RKO (cell line): Measurements from ENCODE around the gene RPS6KA3.

Experiments used
- DNase-seq: peaks from one replicate; pipeline ENCODE4 v3.0.0-alpha.2; 2016; ENCODE audit warnings: low spot score

Gene RPS6KA3

DNA sequence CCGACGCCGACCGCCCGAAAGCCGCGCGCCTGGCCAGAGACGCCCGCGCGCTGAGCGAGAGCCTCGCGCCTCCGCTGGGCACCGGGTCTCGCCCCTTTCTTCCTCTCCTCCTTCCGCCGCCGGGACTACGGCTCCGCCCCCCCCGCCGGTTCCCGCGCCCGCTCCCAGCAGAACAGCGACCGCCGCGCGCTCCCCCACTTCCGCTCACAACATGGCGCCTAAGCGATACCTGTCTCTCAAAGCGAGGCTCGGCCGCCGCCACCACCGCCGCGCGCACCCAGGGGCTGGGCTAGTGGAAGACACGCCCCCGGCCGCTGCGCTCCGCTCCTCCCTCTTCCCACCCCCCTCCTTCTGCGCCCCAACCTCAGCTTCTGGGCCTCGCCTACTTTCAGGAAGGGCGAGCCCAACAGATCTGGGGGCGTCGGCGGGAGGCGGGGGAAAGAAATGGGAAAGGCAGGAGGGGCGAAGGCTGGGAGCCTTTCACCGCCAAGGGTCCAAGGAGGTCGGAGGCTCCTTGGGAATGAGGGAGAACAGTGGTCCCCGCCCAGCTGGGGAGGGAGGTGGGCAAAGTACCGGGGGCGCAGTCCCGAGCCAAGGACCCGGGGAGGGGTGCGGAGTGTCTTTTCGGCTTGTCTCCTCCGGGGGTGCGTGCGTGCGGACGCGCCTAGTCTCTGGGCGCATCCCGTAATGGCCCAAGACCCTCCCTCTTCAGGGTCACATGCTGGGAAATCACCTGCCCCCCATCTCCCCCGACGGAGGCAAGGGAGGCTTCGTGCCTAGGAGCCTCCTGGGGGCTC is at the start of gene RPS6KA3:
TSS of gene RPS6KA3 (minus strand) at position 100 of the 797 bp plus-strand sequence. CDS start 277 bp downstream, outside the sequence.
- DNase-seq: peak; percentile 83

DNA sequence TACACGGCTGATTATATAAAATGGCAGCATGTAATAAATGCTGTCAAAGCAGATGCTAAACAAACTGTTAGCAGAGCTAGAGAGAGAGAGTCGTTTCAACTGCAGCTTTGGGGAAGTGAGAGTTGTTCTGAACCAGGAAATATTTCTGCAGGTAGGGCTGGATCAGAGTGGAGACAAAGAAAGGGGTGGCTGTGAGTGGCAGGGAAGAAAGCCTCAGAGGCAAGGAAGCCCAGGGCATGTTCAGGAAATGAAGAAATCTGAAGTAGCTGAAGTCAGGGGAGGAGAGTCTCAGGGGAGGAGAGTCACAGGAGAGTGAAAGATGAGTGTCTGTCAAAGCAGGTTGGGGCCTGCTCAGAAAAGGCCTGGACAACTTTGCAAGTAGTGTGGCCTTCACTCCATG is 48.4 kb upstream of the RPS6KA3 start:
- DNase-seq: no peak

DNA sequence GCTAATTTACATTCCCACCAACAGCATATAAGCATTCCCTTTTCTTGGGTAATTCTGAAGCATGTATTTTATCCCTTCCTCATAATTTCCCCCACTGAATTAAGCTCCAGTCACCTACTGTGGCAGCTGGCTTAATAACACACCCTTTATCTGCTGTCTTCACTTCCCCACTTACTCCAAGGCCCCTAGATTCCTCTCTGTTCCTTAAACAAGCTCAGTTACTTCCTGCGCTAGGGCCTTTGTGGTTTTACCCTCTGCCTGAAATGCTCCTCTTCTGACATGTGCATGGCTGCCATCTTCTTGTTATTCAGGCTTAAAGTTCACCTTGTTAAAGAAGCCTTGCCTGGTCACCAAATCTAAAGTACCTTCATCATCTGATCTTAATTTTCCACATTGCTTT is 47.2 kb upstream of the RPS6KA3 start:
- no peak for DNase-seq

DNA sequence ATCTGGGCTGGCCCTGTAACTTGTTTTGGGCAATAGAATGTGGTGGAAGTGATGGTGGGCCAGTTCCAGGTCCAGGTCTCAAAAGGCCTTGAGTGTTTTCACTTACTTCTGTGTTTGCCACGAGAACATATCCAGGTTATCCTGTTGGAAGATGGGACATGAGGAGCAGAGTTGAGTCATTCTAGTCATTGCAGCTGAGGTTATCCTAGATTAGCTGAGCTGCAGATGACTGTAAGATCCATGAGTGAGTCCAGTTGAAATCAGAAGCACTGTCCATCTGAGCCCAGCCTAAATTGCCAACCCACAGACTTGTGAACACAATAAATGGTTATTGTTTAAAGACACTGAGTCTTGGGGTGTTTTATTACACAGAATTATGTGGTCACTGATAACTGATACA is 45.3 kb upstream of the RPS6KA3 start:
- no peak for DNase-seq

DNA sequence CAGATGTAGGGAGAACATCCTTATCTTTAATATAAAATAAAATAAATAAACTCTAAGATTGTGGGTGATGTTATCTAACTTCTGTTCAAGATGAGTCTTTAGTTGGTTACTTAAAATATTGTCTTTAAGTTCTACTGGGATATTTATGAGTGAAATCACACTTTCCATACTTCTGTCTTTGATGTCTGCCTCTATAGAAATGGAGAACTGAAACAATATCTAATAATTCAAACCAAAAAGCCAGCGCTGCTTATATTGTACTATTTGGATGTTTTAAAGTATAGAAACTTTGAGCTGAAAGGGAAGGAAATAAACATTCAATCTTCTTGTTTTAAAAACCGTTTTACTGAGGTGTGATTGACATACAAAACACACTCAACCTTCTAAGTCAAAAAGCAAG is 44.8 kb upstream of the RPS6KA3 start:
- no peak for DNase-seq

DNA sequence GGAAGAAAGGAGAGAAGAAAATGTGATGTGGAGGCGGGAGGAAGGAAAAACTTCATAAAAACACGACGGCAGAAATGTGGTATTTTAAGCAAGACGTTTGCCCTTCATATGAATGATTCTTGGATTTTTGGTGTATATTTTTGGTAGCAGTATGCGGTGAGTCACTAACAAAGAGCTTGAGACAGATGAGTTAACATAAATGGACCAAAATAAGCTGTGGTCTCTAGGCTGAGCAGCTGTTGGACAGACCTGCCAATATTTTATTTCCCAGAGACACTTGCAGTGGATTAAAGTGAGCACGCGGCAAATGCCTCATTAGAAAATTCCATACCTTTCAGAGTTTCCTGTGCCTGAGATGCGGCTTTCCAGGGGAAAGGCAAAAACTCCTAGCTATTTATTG is 43.1 kb upstream of the RPS6KA3 start:
- DNase-seq: no peak

DNA sequence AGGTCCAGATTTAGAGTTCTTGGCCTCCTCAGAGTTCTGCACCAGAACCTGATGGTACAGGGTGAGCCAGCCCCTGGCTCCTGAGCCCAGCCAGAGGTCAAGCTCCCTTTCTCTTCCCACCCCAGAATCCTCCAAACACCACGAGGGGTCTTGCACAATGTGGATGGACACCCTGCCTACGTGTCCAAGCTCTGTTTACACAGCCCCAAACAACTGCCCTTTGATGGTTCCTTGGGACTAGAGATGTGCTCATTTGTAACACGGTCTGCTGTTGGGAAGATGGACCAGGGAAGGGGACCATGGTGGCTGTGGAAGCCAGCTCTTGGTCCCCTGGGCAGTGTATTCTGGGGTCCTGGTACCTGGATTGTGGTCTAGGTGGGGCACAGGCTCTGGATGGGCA is 40.0 kb upstream of the RPS6KA3 start:
- DNase-seq: no peak

DNA sequence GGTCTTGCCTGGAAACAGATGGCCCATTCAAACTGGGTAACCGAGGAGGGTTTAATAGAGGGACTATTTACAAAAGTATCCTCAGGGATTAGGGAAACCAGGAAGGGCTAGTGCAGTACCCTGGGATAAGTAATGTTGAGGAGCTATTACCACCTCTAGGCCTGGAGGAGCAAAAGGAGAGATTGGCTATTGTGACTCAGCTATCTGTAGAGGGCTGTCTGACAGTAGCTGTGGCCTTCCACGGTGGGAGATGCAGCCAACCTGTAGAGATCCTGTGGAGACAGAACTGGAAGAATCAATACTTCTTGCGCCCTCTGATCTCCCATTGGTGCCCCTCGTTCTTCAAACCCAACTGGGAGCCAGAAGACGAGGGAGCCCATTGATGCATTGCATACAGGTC is 34.1 kb upstream of the RPS6KA3 start:
- peak; percentile 3 for DNase-seq

DNA sequence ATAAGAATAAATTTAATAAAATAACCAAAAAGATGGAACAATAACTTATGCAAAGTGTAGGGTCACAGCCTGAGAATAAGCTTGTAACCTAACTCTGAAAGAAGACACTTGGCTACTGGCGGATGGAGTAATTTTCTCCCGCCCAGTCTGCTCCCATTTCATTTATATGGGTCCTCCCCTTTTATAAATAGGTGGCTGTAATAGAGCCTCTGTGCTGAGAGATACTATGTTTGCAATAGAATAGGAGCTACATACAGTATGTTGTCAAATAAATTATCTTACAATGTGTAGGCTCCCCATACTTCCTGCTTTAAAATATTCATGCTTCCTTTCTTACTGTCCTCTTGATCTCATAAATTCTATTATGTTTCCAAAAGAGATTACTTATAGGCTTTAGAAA is 28.2 kb upstream of the RPS6KA3 start:
- DNase-seq: no peak

DNA sequence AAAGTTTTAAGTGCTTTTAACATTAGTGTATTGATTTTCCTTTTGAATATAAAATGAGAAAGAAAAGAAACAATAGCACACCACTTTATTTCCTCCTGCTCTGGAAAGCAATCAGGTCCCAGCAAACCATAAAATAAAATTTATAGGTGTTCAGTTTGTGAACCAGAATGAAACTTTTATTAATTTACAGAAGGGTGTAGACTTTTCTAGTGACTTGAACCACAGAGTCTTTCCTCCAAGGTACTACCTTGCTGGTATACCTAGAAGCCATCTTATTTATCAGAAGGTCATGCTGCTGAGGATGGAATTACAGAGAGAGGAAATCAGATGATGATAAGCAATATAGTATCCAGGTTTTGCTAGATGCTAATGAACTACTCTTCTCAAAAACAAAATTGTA is 27.6 kb upstream of the RPS6KA3 start:
- no peak for DNase-seq

DNA sequence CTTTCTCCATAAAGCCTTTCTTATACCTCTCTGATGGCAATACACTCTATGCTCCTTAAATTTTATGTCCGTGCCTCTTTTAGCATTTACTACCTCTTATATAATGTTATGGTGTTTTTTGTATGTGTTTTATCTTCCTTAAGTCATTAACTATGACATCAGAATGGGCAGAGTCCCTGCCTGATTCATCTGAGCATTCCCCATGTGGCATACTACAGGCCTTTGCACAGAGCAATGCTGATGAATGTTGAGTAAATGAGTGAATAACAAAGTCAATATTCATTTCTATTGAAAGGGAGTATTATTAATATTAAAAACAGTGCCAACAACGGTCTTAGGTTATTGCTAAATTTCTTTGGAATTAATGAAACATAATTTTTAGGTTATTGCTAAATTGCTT is 18.8 kb upstream of the RPS6KA3 start:
- DNase-seq: no peak

DNA sequence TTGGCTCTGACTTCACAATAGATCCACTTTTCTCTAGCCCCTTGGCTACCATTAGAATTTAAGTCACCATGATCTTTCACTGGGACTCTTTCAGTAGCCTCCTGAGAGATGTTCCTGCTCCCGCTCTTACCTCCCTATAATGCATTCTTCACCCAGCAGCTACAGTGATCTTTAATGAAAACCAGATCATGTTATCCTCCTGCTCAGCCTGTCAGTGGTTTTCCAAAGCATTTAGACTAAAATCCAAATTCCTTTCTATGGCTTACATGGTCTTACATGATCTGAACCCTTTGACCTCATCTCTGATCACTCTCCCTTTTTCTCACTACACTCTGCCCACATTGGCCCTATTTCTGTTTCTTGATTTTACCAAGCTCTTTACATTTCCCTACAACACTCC is 18.3 kb upstream of the RPS6KA3 start:
- DNase-seq: no peak

DNA sequence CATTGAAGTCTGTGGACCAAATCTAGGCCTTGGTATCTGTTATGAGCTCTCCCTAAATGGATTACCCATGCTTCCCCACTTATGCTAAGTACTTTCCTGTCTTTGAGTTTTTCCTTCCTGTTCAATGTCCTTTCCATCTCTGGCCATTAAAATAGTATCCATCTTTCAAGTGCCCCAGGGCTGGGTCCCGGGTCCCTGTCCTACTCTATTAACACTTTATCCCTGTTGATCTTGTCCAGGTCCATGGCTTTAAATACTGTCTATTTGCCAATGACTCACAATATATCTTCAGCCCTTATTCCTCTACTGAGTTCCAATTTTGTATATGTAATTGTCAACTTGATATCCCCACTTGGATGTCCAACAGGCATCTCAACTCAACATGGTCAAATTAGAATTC is 17.7 kb upstream of the RPS6KA3 start:
- DNase-seq: no peak

DNA sequence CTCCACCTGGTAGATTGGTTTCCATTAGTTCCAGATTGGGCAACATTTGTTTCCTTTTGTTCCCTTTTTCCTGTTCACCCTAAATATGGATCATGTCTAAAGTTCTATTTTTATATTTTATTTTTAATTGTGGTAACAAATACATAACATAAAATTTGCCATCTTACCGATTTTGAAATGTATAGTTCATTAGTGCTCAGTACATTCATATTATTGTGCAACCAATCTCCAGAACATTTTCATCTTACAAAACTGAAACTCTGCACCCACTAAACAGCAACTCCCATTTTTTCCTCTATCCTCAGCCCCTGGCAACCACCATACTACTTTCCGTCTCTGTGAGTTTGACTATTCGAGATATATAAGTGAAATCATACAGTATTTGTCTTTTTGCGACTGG is 14.2 kb upstream of the RPS6KA3 start:
- DNase-seq: no peak

DNA sequence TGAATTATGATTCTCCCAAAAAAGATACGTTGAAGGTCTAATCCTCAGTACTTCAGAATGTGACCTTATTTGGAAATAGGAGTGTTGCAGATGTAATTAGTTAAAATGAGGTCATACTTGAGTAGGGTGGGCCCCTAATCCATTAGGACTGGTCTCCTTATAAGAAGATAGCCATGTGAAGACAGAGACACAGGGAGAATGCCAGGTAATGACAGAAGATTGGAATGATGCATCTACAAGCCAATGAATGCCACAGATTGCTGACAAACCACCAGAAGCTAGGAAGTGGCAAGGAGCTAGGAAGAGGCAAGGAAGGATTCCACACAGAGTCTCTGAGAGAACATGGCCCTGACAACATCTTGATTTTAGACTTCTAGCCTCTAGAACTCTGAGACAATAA is 7.4 kb upstream of the RPS6KA3 start:
- DNase-seq: no peak

DNA sequence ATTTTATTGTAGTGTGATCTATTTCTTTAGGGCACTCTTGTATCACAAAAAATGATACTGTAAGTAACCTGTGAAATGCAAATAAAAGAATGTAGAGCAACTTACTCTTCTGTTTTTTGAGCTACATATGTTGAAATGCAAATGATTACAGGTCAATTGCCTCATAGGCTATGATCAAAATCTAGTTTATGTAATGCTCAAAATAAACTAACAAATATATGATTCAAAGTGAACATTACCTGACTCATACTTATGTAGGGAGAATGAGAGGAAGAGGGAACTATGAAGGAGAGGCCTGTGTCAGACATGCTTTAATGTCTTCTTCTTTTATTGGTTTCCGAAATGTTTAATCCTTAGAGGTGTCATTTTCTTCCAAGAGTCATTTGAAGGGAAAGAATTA is 5.0 kb upstream of the RPS6KA3 start:
- DNase-seq: peak; percentile 5

DNA sequence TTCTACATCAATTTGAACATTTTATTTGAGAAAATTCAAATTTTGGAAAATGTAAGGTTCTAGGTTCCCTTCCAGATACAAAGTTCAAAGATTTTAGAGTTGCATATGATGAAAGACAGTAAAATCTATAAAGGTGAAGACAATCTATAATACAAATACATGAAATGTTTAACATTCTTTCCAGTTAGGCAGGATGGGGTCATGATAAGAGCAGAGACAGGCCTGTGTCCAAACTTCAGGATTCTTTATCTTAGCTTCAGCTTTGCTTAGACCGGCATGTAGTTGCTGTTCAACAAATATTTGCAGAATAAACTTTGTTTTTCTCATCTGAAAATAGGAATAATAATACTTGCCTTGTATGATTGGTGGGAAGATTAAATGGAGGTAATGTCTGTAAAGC is 4.5 kb upstream of the RPS6KA3 start:
- DNase-seq: no peak

DNA sequence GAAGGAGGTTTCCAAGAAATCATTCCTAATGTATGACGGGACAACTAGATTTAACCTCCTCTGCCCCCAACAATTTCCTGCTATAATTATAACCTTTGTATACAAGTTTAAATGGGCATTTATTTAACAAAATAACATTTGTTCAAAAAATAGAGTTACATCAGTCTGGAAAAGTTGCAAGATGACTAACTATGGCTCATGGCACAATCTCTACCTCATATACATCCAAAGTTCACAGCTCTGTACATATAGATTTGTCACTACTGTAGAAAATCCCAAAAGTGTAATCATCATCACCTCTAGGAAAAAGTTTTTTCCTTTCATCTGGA is 3.8 kb upstream of the RPS6KA3 start:
- DNase-seq: peak; percentile 7

DNA sequence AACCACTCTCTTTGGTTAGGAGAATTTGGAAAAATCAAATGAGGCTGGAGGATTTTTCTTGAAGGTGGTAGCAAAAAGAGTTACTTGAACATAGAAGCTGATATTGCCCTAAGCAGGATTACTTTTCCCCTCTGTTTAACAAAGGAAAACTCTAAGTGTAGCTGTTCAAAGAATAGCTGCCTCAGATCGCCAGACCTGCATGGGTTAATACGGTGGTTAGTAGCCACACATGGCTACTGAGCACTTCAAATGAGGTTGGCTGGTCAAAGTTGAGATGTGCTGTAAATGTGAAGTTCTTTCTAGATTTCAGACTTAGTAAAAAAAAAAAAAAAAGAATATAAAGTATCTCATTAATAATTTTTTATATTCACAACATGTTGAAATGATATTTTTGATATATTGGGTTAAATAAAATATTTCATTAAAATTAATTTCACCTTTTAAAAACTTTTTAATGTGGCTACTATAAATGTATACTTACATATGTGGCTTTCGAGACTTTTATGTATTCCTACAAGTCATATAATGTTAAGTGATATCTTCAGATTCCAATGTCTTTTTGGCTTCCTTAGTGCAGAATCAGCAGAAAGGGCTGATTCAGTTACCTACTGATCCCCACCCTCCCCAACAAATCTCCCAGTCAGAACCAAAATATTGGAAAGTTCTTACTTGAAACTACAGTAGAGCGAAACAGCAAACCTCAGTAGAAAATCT is 3.3 kb upstream of the RPS6KA3 start:
- DNase-seq: no peak

DNA sequence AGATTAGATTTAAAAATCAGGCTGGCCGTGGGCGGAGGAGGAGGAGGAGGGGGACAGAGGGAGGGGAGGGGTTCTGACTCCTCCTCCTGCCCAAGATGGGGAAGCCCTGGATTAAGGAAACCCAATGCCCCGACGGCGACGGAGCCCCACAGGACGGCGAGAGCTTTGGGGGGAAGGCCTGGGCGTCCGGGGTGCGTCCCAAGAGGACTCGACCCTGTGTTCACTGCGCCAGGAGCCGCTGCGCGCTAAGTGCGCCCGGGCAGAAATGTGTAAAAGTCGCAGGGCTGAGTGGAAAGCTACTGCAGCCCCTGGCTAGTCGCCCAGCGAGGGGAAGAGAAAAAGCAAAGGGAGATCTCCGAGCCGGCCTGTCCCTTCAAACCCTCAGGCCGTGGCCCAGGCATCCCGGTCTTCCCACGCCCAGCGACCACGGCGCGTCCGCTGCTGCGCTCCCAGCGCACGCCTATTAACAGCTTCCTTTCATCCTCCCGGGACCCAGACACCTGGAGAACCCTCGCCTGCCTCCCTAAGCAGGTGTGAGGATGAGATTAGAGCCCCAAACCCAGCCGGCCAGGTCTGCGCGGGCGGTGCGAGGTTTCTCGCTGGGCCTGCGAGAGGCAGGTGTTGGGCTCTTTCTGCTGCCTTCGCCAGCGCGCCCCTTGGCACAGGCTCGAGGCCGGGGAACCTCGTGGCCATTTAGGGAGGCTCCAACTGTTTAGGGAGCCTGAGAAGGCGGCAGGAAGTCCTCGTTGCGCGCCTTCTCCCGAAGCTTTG is 1.4 kb upstream of the RPS6KA3 start:
- DNase-seq: no peak

DNA sequence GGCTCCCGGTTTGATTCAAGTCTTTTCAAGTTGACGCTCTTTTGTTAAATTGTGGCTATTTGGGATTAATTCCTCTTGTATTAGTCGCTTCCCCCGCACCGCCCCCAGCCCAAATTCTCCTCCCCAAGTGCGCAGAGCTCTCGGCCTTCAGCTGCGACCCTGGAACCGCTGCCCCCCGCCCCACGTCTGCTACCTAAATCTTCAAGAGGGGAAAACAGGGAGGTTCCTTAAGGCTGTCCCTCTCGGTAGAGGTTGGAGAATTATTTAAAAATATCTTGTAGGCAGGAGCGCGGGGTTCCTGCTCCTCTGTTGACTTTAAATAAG is 860 bp upstream of the RPS6KA3 start:
- no peak for DNase-seq

DNA sequence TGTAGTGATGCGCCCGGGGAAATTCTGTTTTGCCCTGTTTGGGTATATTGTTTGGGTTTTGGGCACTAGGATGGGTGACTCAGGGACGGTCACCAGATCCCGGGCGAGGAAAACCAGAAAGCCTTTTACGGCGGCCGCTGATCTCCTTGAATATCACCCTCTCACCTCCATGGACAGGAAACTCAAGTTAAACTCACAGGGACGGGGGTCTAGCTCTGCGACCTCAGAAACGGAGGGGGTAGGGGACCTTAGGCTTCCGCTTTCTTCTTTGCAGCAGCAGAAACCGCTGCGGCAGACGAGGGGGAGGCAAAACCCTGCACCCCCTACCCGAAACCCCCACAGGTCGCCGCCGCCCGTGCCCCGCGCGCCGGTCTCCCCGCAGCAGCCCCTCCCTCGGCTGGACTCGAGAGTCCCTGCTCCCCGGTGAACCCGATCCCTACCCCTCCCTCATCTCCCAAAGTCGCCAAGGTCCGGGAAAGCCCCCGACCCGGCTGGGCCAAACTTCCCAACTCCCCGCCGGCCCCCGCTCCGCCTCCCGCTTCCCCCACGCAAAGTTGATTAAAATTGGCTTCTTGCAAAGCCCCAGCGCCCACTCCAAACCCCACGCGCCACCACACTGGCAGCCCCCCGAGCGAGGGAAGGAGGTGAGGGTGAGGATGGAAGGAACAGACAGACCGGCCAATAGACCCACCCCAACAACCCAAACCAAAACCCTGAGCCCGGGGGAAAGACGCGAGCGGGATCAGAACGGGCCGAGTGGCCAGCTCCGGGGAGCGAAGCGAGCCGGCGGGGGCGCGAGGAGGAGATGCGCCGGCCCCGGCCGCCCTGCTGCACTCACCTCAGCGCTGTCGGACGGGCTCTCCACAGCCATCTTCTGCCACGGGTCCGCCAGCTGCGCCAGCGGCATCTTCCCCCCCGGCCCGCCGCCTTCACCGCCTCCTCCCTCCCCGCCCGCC is 705 bp downstream of the RPS6KA3 start:
- DNase-seq: peak; percentile 58
